Fibroblast of lung (primary cell): ENCODE measurements around the gene ARID3A. TPM values are rescaled to one million over a fixed set of nuclear protein-coding genes. Genes with fewer than 3 reads are reported as not detected.

ENCODE experiments used
- DNase-seq, 2 donors: peaks; one replicate each; pipeline versions ENCODE4 v3.0.0 to v3.0.0-alpha.2; 2010; ENCODE audit warnings: low read depth in 2 of 2
- H2AFZ ChIP-seq: 2 replicates; pipeline ENCODE4 v1.5.1; 2012; ENCODE audit warnings: low read length, control low read depth, inconsistent platforms
- H3K27ac ChIP-seq: 2 replicates; pipeline ENCODE4 v1.5.1; 2011; ENCODE audit warnings: low read length, control low read depth; ENCODE audit not compliant: insufficient read depth
- H3K27me3 ChIP-seq: 2 replicates; pipeline ENCODE4 v1.5.1; 2011; ENCODE audit warnings: mild to moderate bottlenecking, low read length; ENCODE audit not compliant: control insufficient read depth, insufficient read depth
- H3K36me3 ChIP-seq: 2 replicates; pipeline ENCODE4 v1.5.1; 2011; ENCODE audit warnings: low read length; ENCODE audit not compliant: control insufficient read depth, insufficient read depth
- H3K4me1 ChIP-seq: 2 replicates; pipeline ENCODE4 v1.5.1; 2011; ENCODE audit warnings: low read length; ENCODE audit not compliant: control insufficient read depth, insufficient read depth; ENCODE audit errors: extremely low read depth
- H3K4me2 ChIP-seq: 2 replicates; pipeline ENCODE4 v1.5.1; 2011; ENCODE audit warnings: low read length, control low read depth; ENCODE audit not compliant: insufficient read depth; ENCODE audit errors: extremely low read depth
- H3K4me3 ChIP-seq, 4 experiments: fragments of 200-600 bp in 1 of 4; sonication (generic) in 1 of 4; replicated peaks in 1 of 4; 2 replicates each; pipeline ENCODE4 v1.5.1; 2011 to 2016; ENCODE audit warnings: low read length in 4 of 4, low read depth in 3 of 4, mild to moderate bottlenecking in 3 of 4, control low read depth in 2 of 4, inconsistent platforms in 1 of 4, mixed read lengths in 1 of 4; ENCODE audit not compliant: insufficient read depth in 1 of 4; ENCODE audit errors: control extremely low read depth in 1 of 4
- H3K79me2 ChIP-seq: 2 replicates; pipeline ENCODE4 v1.5.1; 2012; ENCODE audit warnings: mild to moderate bottlenecking, low read length, inconsistent platforms; ENCODE audit not compliant: control insufficient read depth, insufficient read depth
- H3K9ac ChIP-seq: 2 replicates; pipeline ENCODE4 v1.5.1; 2011; ENCODE audit warnings: mild to moderate bottlenecking, low read length, control low read depth; ENCODE audit not compliant: insufficient read depth
- H3K9me3 ChIP-seq: 2 replicates; pipeline ENCODE4 v1.5.1; 2012; ENCODE audit warnings: low read depth, low read length; ENCODE audit not compliant: control insufficient read depth, insufficient read depth
- H4K20me1 ChIP-seq: 2 replicates; pipeline ENCODE4 v1.5.1; 2011; ENCODE audit warnings: low read length; ENCODE audit not compliant: control insufficient read depth, insufficient read depth; ENCODE audit errors: extremely low read depth
- EZH2 ChIP-seq: IDR thresholded peaks from 2 replicates; pipeline ENCODE4 v1.5.1; 2012; ENCODE audit warnings: low read length, control low read depth, mild to moderate bottlenecking; ENCODE audit errors: missing control alignments
- polyA plus RNA-seq, 2 donors: library from polyadenylated mRNA; depleted of rRNA in 1 of 2; stranded (reverse) in 1 of 2; unstranded in 1 of 2; fragments of >200 nt; gene quantifications; 2 replicates each; pipeline ENCODE4 v1.2.1, GENCODE V29; 2011 to 2012; ENCODE audit warnings: missing spikeins in 1 of 2
- total RNA-seq: library from RNA; depleted of rRNA; stranded (reverse); fragments of >200 nt; gene quantifications from 2 replicates; pipeline ENCODE4 v1.2.1, GENCODE V29; 2014
- TF ChIP-seq, protein P1 (sequence below), 2 donors: IDR thresholded peaks in 1 of 2; conservative IDR thresholded peaks in 1 of 2; 1 replicate in 1 of 2; 2 replicates in 1 of 2; pipeline ENCODE4 v1.5.1; 2011 to 2012; ENCODE audit warnings: low read length in 2 of 2, control low read depth in 1 of 2, inconsistent platforms in 1 of 2, low read depth in 1 of 2, mild to moderate bottlenecking in 1 of 2

ARID3A gene
- total and polyA plus RNA-seq, 2 donors (not counting 1 experiment from before 2014, with no cell fraction given) = 6.4 to 14.9 TPM

DNA sequence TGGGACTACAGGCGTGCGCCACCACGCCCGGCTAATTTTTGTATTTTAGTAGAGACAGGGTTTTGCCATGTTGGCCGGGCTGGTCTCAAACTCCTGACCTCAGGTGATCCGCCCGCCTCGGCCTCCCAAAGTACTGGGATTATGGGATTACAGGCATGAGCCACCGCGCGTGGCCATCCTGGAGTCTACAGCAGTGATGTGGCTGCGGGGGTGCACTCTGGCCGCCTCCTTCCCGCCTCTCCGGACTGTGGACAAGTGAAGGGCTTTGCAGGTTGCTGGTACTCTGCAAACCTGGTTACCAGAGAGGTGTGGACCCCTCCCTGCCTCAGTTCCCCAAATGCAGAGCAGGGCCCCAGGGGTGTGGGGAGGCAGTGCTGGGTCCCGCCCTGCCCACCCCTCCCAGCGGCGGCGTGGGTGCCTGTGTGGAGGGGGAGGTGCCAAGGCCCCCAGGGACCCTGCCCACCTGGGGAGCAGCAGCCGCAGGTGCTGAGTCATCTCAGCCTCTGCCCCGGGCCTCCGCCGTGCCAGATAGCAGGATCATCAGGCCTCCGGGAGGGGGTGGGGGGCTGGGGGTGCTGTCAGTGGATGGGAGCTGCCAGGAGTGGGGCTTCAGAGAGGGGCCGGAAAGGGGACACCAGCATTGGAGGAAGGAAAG is 23.1 kb downstream of the ARID3A start:
- TF ChIP-seq, protein P1, sequence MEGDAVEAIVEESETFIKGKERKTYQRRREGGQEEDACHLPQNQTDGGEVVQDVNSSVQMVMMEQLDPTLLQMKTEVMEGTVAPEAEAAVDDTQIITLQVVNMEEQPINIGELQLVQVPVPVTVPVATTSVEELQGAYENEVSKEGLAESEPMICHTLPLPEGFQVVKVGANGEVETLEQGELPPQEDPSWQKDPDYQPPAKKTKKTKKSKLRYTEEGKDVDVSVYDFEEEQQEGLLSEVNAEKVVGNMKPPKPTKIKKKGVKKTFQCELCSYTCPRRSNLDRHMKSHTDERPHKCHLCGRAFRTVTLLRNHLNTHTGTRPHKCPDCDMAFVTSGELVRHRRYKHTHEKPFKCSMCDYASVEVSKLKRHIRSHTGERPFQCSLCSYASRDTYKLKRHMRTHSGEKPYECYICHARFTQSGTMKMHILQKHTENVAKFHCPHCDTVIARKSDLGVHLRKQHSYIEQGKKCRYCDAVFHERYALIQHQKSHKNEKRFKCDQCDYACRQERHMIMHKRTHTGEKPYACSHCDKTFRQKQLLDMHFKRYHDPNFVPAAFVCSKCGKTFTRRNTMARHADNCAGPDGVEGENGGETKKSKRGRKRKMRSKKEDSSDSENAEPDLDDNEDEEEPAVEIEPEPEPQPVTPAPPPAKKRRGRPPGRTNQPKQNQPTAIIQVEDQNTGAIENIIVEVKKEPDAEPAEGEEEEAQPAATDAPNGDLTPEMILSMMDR (conservative IDR thresholded peaks at IDR 0.05 in 1 of 2, IDR thresholded peaks at IDR 0.05 in 1 of 2; ENCODE audit: low read depth in 1 of 2, low read length in 2 of 2) = no peak
- no peak for TF ChIP-seq EZH2

DNA sequence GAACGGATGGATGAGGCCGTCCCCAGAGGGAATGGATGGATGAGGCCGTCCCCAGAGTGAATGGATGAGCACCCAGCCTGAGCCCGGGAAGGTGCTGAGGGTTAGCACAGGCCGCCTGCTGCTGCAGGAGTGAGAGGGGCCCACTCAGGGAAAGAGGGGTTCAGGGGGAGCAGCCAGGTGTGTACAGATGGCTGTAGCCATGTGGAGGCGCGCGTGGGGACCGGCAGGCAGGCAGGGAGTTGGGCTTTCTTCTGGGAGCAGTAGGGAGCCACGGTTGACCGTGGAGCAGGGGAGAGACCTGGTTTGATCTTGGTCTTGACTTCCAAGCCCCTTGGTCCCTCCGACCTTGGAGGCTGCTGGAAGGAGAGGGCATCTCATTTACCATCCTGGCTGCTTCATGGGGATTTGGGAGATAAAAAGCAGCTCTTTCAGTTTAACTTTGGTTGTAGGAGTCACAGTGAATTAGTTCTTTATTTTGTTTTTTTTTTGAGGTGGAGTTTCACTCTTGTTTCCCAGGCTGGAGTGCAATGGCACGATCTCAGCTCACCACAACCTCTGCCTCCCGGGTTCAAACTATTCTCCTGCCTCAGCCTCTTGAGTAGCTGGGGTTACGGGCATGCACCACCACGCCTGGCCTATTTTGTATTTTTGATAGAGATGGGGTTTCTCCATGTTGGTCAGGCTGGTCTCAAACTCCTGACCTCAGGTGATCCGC is 24.7 kb downstream of the ARID3A start:
- no peak overlapping the region for H3K9ac ChIP-seq
- peaks cover 24% of the 10 kb centered on the region for H3K79me2 ChIP-seq

More for the DNA sequence above, 23.1 kb downstream of the ARID3A start:
- Histone ChIP-seq H3K27me3 (no peaks in the 10 kb centered on the region), H3K79me2 (peaks cover 33% of the 10 kb centered on the region), H3K4me2 (no peak overlapping the region), H3K9ac (no peak overlapping the region), H3K27ac (no peak overlapping the region), H3K4me1 (peaks cover 6% of the 10 kb centered on the region), H4K20me1 (no peaks in the 10 kb centered on the region), H3K9me3 (no peaks in the 10 kb centered on the region), H3K36me3 (peaks cover 7% of the 10 kb centered on the region), H2AFZ (no peak overlapping the region), H3K4me3 (no peak overlapping the region)
- no peak for DNase-seq

DNA sequence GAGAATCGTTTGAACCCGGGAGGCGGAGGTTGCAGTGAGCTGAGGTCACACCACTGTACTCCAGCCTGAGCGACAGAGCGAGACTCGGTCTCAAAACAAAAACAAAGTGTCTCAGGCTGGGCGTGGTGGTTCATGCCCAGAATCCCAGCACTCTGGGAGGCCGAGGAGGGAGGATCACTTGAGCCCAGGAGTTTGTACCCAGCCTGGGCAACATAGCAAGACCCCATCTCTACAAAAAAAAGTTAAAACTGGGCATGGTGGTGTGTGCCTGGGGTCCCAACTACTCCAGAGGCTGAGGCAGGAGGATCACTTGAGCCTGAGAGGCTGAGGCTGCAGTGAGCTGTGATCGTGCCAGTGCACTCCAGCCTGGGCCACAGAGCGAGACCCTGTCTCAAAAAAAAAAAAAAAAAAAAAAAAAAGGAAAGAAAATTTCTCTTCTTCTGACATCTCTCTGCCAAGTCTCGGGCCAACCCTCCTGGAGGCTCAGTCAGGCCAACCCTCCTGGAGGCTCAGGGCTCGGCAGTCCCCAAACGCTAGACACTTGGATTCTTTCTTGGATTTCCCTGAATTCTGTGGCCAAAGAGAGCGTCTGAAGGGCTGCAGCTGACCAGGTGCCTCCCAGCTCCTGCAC is 26.3 kb downstream of the ARID3A start:
- H3K79me2 ChIP-seq = peaks cover 19% of the 10 kb centered on the region
- H3K4me1 ChIP-seq = peaks cover 6% of the 10 kb centered on the region
- H4K20me1 ChIP-seq = no peaks in the 10 kb centered on the region
- H3K4me3 ChIP-seq = no peak overlapping the region
- no peak overlapping the region for H3K27ac ChIP-seq
- no peak overlapping the region for H3K9ac ChIP-seq
- H3K4me2 ChIP-seq = no peak overlapping the region
- no peak for DNase-seq
- no peaks in the 10 kb centered on the region for H3K27me3 ChIP-seq
- no peak overlapping the region for H2AFZ ChIP-seq
- H3K36me3 ChIP-seq = peaks cover 7% of the 10 kb centered on the region
- H3K9me3 ChIP-seq = no peaks in the 10 kb centered on the region
- TF ChIP-seq, protein P1 (conservative IDR thresholded peaks at IDR 0.05 in 1 of 2, IDR thresholded peaks at IDR 0.05 in 1 of 2; ENCODE audit: low read depth in 1 of 2, low read length in 2 of 2) = no peak
- TF ChIP-seq EZH2 = no peak

More for the DNA sequence above, 24.7 kb downstream of the ARID3A start:
- no peaks in the 10 kb centered on the region for H3K9me3 ChIP-seq
- H3K36me3 ChIP-seq = peaks cover 7% of the 10 kb centered on the region
- DNase-seq = no peak
- no peak overlapping the region for H3K4me3 ChIP-seq
- TF ChIP-seq, protein P1 (conservative IDR thresholded peaks at IDR 0.05 in 1 of 2, IDR thresholded peaks at IDR 0.05 in 1 of 2; ENCODE audit: low read depth in 1 of 2, low read length in 2 of 2) = no peak
- TF ChIP-seq EZH2 = no peak
- no peaks in the 10 kb centered on the region for H4K20me1 ChIP-seq
- H3K4me2 ChIP-seq = no peak overlapping the region
- no peaks in the 10 kb centered on the region for H3K27me3 ChIP-seq
- peaks cover 6% of the 10 kb centered on the region for H3K4me1 ChIP-seq
- no peak overlapping the region for H3K27ac ChIP-seq
- H2AFZ ChIP-seq = no peak overlapping the region
